Panc1 (cell line): ENCODE data around the gene DCDC2. TPM values are rescaled to one million over a fixed set of nuclear protein-coding genes. Genes with fewer than 3 reads are reported as not detected.
A peak's percentile ranks its signal among the peaks of the same experiment; 100 is the strongest.
"Not testable (repeated sequence)": the region's sequence is repeated elsewhere in the genome, so short reads cannot be mapped to it uniquely, and the experiment has no call there.

ENCODE experiments used
- ATAC-seq: fragments of 200-7000 bp; cut with Tn5 transposase; 2 replicates; pipeline ENCODE4 v1.9.1; 2020; ENCODE audit warnings: mild to moderate bottlenecking, moderate library complexity
- BruUV-seq: library from RNA; stranded (reverse); fragments of 400-500 nt; replicated peaks from 2 replicates; lab custom pipeline; 2021; lab: Mats Ljungman, UMichigan
- CTCF ChIA-PET: fragments of 300-600 bp; sonication (Branson Sonifier 250); formaldehyde crosslinking; loops from one replicate; lab custom pipeline; 2022; ENCODE audit warnings: antibody characterized with exemption; lab: Charles Lee
- POLR2A ChIA-PET: fragments of 300-600 bp; sonication (Branson Sonifier 250); formaldehyde crosslinking; loops from one replicate; lab custom pipeline; 2022; ENCODE audit warnings: antibody characterized with exemption; lab: Charles Lee
- DNase-seq: peaks from one replicate; pipeline ENCODE4 v3.0.0-alpha.2; 2010; ENCODE audit warnings: low read depth, low spot score
- H3K27ac ChIP-seq: 2 replicates; pipeline ENCODE4 v1.5.1; 2011; ENCODE audit warnings: mild to moderate bottlenecking, low read length, inconsistent platforms
- H3K27me3 ChIP-seq: fragments of 200-500 bp; sonication (Bioruptor generic); 2 replicates; pipeline ENCODE4 v1.6.0; 2014; ENCODE audit warnings: low read length, inconsistent platforms; ENCODE audit not compliant: control insufficient read depth, insufficient read depth
- H3K36me3 ChIP-seq: fragments of 200-500 bp; sonication (Bioruptor generic); 2 replicates; pipeline ENCODE4 v1.5.1; 2014; ENCODE audit warnings: inconsistent platforms, mild to moderate bottlenecking, low read length, moderate library complexity; ENCODE audit not compliant: control insufficient read depth, insufficient read depth
- H3K4me1 ChIP-seq: 2 replicates; pipeline ENCODE4 v1.5.1; 2011; ENCODE audit warnings: inconsistent platforms, mild to moderate bottlenecking, low read length, moderate library complexity; ENCODE audit not compliant: control insufficient read depth, insufficient read depth
- H3K4me3 ChIP-seq, 2 experiments: 2 replicates each; pipeline ENCODE4 v1.5.1; 2011 to 2012; ENCODE audit warnings: low read depth in 2 of 2, low read length in 2 of 2, mild to moderate bottlenecking in 2 of 2, inconsistent platforms in 1 of 2, moderate library complexity in 1 of 2
- H3K9me3 ChIP-seq: fragments of 200-500 bp; sonication (Bioruptor generic); 2 replicates; pipeline ENCODE4 v1.5.1; 2014; ENCODE audit warnings: low read depth, mild to moderate bottlenecking, inconsistent platforms, low read length, moderate library complexity; ENCODE audit not compliant: control insufficient read depth, insufficient read depth
- POLR2AphosphoS5 ChIP-seq: IDR thresholded peaks from 2 replicates; pipeline ENCODE4 v1.6.1; 2012; ENCODE audit warnings: mild to moderate bottlenecking, low read depth, low read length, moderate library complexity
- SIN3A ChIP-seq: IDR thresholded peaks from 2 replicates; pipeline ENCODE4 v1.6.1; 2012; ENCODE audit warnings: low read depth, mild to moderate bottlenecking, low read length, moderate library complexity, borderline replicate concordance; ENCODE audit not compliant: insufficient read depth
- TCF7L2 ChIP-seq: IDR thresholded peaks from 2 replicates; pipeline ENCODE4 v1.6.1; 2011; ENCODE audit warnings: mild to moderate bottlenecking, low read depth, low read length, inconsistent platforms
- in situ Hi-C: cut with HindIII; loops from 2 replicates; pipeline ENCODE4 v1.10.0; 2016; ENCODE audit warnings: low sequenced_read_pairs, low pct_unique_long_range_greater_than_20kb
- intact Hi-C: fragments of 100-400 bp; cut with micrococcal nuclease; formaldehyde crosslinking; loops from one replicate; pipeline ENCODE4 v1.10.0; 2022; ENCODE audit not compliant: unreplicated experiment
- total RNA-seq: library from RNA; stranded (reverse); gene quantifications from one replicate; pipeline ENCODE4 v1.2.1, GENCODE V29; 2021; ENCODE audit not compliant: unreplicated experiment
- TF ChIP-seq, protein P1 (sequence below): fragments of 450-650 bp; IDR thresholded peaks from 2 replicates; pipeline ENCODE4 v1.5.1; 2017; ENCODE audit warnings: mild to moderate bottlenecking
- TF ChIP-seq, protein P2 (sequence below), 2 experiments: IDR thresholded peaks; 2 replicates each; pipeline ENCODE4 v1.6.1; 2011 to 2012; ENCODE audit warnings: low read depth in 2 of 2, control low read depth in 1 of 2, low read length in 1 of 2, mild to moderate bottlenecking in 1 of 2, moderate library complexity in 1 of 2; ENCODE audit not compliant: insufficient read depth in 1 of 2

DCDC2 gene
- total RNA-seq, 1 experiment from 2014 or later, result 0.15 TPM

- Histone ChIP-seq H3K27ac (no peak overlapping the region), H3K4me1 (no peaks in the 10 kb centered on the region), H3K9me3 (no peaks in the 10 kb centered on the region), H3K4me3 (no peak overlapping the region), H3K27me3 (no peaks in the 10 kb centered on the region; the same call in 1 of the 2 replicates), H3K36me3 (no peaks in the 10 kb centered on the region)
- DNase-seq, result no peak
- no peak for ATAC-seq
- intact Hi-C loops (loop anchor here (5.0 kb wide), 1 partner anchor 145 kb away; no protein-coding TSS in a partner anchor), in situ Hi-C loops (no loop called here)
- TF ChIP-seq SIN3A (no peak), POLR2AphosphoS5 (no peak), TCF7L2 (no peak)
- TF ChIP-seq, protein P1, sequence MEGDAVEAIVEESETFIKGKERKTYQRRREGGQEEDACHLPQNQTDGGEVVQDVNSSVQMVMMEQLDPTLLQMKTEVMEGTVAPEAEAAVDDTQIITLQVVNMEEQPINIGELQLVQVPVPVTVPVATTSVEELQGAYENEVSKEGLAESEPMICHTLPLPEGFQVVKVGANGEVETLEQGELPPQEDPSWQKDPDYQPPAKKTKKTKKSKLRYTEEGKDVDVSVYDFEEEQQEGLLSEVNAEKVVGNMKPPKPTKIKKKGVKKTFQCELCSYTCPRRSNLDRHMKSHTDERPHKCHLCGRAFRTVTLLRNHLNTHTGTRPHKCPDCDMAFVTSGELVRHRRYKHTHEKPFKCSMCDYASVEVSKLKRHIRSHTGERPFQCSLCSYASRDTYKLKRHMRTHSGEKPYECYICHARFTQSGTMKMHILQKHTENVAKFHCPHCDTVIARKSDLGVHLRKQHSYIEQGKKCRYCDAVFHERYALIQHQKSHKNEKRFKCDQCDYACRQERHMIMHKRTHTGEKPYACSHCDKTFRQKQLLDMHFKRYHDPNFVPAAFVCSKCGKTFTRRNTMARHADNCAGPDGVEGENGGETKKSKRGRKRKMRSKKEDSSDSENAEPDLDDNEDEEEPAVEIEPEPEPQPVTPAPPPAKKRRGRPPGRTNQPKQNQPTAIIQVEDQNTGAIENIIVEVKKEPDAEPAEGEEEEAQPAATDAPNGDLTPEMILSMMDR, result no peak
- TF ChIP-seq, protein P2, sequence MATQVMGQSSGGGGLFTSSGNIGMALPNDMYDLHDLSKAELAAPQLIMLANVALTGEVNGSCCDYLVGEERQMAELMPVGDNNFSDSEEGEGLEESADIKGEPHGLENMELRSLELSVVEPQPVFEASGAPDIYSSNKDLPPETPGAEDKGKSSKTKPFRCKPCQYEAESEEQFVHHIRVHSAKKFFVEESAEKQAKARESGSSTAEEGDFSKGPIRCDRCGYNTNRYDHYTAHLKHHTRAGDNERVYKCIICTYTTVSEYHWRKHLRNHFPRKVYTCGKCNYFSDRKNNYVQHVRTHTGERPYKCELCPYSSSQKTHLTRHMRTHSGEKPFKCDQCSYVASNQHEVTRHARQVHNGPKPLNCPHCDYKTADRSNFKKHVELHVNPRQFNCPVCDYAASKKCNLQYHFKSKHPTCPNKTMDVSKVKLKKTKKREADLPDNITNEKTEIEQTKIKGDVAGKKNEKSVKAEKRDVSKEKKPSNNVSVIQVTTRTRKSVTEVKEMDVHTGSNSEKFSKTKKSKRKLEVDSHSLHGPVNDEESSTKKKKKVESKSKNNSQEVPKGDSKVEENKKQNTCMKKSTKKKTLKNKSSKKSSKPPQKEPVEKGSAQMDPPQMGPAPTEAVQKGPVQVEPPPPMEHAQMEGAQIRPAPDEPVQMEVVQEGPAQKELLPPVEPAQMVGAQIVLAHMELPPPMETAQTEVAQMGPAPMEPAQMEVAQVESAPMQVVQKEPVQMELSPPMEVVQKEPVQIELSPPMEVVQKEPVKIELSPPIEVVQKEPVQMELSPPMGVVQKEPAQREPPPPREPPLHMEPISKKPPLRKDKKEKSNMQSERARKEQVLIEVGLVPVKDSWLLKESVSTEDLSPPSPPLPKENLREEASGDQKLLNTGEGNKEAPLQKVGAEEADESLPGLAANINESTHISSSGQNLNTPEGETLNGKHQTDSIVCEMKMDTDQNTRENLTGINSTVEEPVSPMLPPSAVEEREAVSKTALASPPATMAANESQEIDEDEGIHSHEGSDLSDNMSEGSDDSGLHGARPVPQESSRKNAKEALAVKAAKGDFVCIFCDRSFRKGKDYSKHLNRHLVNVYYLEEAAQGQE (IDR thresholded peaks at IDR 0.05; ENCODE audit: insufficient read depth in 1 of 2, low read depth in 2 of 2, low read length in 1 of 2), result no peak
- BruUV-seq, result no TSS peak
- CTCF ChIA-PET, result no interaction called here
- POLR2A ChIA-PET, result no interaction called here
Measured at GRCh38 chr6:24207413-24207812, 150.4 kb downstream of the DCDC2 start.

- Histone ChIP-seq H3K27me3 (no peaks in the 10 kb centered on the region), H3K4me1 (no peaks in the 10 kb centered on the region), H3K36me3 (no peaks in the 10 kb centered on the region), H3K27ac (no peak overlapping the region), H3K9me3 (no peaks in the 10 kb centered on the region), H3K4me3 (no peak overlapping the region)
- ATAC-seq, result peak; percentile 81
- no TSS peak for BruUV-seq
- TF ChIP-seq SIN3A, result no peak
- TF ChIP-seq, protein P1, result peak; percentile 76
- DNase-seq, result peak; percentile 24
- in situ Hi-C loops, result no loop called here
- ChIA-PET CTCF (interaction anchor here (0.5 kb wide), 1 partner anchor 15 kb away, joined by 5 read pairs; no protein-coding TSS in a partner anchor), POLR2A (no interaction called here)
- intact Hi-C loops, result loop anchor here (5.0 kb wide), 1 partner anchor 143 kb away; no protein-coding TSS in a partner anchor
Measured at GRCh38 chr6:24205020-24205492, 152.8 kb downstream of the DCDC2 start.

DNA sequence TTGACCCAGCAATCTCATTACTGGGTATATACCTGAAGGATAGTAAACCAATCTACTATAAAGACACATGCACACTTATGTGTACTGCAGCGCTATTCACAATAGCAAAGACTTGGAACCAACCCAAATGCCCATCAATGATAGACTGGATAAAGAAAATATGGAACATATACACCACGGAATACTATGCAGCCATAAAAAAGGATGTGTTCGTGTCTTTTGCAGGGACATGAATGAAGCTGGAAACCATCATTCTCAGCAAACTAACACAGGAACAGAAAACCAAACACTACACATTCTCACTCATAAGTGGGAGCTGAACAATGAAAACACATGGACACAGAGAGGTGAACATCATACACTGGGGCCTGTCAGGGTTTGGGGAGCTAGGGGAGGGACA lies 153.7 kb downstream of the DCDC2 start:
- POLR2A ChIA-PET, BruUV-seq, ATAC-seq, DNase-seq, in situ Hi-C loops, intact Hi-C loops, H3K4me3 ChIP-seq, H3K36me3 ChIP-seq, CTCF ChIA-PET, H3K27me3 ChIP-seq, H3K4me1 ChIP-seq, H3K27ac ChIP-seq, H3K9me3 ChIP-seq: not testable (repeated sequence)
